GM21737 (cell line): ENCODE measurements around the gene HEATR5A.
"Not testable (repeated sequence)": the region's sequence is repeated elsewhere in the genome, so short reads cannot be mapped to it uniquely, and the experiment has no call there.

Experiments
- ATAC-seq: cut with Tn5 transposase; IDR thresholded peaks from one replicate; pipeline ENCODE4 v1.9.1; 2021; ENCODE audit warnings: mild to moderate bottlenecking, moderate library complexity; ENCODE audit not compliant: unreplicated experiment

The HEATR5A gene

DNA sequence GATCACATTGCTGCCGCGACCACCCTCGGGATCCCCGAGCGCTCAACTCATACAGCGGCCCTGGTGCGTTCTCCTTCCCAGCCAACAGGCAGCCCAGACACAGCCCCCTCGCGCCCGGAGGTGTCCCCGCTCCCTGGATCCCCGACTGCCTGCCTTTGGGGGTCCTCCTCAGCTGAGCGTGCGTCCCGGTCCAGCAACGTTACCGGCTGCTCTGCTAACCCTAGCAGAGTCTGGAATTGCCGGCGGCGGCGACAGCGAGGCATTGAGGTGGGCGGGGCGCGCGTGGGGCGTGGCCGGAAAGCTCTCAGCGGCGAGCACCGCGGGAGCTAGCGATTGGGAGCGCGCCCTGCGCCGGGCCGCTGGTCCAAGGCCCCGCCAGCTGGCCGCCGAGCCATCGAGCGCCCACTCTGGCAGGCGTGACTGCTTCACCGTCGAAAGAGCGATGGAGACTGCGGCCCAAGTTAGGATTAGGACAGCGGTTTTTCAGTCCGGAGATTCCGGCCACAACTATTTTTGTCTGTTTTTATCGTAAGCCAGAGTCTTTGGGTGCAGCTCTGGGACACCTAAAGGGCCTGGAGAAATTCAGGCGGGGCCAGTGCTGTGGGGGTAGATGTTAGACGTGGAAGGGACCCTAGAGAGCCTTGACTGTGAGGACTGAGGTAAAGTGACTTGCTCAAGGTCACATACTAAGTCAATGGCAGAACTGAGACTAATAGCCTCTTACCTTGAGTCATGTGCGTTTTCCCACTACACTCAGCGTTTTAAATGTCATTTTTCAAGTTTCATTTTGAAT lies at the start of gene HEATR5A:
Gene HEATR5A (minus strand): TSS at position 232 of the 793 bp plus-strand sequence. CDS start 17,575 bp downstream, outside the sequence.
- peak; percentile 97 for ATAC-seq

DNA sequence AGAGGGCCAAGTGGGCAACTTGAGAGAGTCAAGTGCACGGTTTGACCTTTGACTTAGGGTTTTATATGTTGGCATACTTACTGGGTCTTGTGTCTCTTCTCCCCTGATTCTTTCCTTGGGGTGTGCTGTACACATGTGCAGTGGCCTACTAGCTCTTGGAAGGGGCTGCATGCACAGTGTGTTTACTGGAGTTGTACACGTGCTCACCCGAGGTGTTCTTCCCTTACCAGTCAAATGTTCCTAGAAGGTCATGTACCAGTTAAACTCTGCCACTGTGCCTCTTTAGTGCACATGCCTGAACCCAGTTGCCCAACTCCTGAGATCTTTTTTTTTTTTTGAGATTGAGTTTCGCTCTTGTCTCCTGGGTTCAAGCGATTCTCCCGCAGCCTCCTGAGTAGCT lies 46.2 kb upstream of the HEATR5A start:
- ATAC-seq, result no peak

GRCh38 chr14:31465111-31465510 lies 44.8 kb upstream of the HEATR5A start:
- ATAC-seq, result no peak

DNA sequence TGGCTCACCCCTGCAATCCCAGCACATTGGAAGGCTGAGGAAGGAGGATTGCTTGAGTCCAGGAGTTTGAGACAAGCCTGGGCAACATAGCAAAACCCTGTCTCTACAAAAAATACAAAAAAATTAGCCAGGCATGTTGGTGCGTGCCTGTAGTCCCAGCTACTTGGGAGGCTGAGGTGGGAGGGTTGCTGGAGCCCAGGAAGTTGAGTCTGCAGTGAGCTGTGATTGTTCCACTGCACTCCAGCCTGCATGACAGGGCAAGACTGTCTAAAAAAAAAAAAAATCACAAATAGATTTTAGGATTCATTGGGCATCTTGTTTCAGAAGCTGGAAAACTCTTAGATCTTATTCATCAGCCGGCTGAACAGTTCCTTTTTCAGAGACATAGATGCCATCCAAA lies 42.1 kb upstream of the HEATR5A start:
- not testable (repeated sequence) for ATAC-seq

DNA sequence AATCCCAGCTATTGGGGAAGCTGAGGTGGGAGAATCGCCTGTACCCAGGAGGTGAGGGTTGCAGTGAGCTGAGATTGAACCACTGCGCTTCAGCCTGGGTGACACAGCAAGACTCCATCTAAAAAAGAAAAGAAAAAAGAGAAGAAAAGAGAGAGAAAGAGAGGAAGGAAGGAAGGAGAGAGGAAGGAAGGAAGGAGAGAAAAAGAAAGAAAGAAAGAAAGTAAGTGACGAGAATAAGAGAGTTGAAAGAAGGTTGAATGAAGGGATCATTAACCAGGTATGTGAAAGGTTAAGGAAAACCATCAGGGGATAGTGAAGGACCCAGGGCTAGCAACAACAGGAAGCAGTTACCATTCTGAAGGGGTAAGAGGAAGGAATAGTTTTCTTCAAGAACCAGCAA lies 41.2 kb upstream of the HEATR5A start:
- ATAC-seq, result no peak

- ATAC-seq, result no peak
These were observed 37.6 kb upstream of the HEATR5A start for GRCh38 chr14:31457665-31458659.

GRCh38 chr14:31456841-31457664 lies 36.7 kb upstream of the HEATR5A start, which contains the start of gene DTD2:
Gene DTD2 (minus strand): TSS chr14:31457506. CDS start chr14:31457393, 113 bp downstream.
- ATAC-seq, result peak; percentile 99

DNA sequence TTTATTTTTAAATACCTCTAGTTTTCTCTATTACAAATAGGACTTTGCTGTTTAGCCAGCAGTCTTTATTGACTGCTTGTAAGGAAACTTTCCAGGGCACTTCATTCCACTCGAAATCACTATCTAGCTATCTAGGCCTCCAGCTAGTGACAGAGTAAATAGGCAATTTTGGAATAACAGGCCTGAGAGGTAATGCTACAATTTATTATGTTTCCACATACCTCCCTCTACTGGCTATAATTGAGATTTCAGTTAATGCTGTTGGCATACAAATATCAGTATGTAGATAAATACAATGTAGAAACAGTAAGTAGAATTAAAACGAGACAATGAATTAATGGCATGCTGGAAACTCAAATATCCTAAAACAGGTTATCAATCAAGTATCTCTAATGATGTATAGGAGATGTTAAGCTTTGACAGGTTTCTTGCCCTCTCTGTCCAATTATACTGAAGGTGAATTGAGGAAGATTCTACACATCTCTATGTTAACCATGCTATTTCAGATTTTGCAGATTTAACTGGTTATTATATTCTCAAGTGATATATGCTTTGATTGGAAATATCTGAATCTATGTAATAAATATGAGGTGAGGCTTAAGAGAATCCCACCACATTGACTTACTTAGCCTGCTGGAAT lies 29.7 kb upstream of the HEATR5A start:
- ATAC-seq, result no peak

DNA sequence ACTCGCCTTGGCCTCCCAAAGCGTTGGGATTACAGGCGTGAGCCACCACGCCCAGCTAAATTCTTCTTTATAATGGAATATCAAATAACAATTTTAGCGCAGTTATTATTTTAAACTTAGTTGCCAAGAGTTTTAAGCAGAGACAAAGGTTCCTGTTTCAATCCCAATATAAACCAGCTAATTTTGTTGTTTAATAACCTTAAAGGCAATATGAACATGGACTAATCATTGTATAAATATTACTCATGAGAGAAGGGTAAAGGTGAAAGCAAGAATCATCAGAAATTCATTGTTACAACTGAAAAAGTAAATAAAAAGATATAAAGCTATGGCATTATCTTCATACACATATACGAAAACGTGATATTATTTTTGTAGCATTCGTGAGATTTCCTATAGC lies 28.8 kb upstream of the HEATR5A start:
- ATAC-seq, result no peak

DNA sequence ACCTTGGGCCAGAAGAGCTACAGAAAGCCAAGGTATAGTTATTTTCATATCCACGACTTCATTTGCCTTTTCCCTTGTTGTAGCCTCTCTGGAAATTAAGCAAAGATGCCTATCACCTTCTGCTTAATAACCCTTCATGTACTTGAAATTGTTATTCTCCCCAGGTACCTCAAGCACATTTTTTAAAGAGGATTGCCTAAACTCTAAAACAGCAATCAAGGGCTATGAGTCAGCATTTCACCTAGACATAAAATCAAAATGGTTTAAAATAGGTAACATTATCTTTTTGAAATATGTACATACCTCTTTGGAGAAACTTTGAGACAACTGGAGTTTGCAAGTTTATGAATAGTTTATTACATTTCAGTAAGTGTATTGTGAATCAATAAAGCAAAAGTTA lies 25.4 kb upstream of the HEATR5A start:
- ATAC-seq, result no peak

DNA sequence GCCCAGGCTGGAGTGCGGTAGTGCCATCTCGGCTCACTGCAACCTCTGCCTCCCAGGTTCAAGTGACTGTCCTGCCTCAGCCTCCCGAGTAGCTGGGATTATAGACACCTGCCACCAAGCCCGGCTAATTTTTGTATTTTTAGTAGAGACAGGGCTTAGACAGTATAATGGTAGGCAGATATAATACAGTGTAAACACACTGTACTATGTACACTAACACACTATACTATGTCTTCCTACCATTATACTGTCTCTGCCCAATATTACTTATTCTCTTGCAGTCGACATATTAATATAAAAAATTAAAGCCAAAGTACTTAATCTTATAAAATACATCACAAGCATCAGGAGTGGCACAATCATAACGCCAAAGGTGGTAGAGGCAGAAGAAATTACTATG lies 21.9 kb upstream of the HEATR5A start:
- no peak for ATAC-seq

DNA sequence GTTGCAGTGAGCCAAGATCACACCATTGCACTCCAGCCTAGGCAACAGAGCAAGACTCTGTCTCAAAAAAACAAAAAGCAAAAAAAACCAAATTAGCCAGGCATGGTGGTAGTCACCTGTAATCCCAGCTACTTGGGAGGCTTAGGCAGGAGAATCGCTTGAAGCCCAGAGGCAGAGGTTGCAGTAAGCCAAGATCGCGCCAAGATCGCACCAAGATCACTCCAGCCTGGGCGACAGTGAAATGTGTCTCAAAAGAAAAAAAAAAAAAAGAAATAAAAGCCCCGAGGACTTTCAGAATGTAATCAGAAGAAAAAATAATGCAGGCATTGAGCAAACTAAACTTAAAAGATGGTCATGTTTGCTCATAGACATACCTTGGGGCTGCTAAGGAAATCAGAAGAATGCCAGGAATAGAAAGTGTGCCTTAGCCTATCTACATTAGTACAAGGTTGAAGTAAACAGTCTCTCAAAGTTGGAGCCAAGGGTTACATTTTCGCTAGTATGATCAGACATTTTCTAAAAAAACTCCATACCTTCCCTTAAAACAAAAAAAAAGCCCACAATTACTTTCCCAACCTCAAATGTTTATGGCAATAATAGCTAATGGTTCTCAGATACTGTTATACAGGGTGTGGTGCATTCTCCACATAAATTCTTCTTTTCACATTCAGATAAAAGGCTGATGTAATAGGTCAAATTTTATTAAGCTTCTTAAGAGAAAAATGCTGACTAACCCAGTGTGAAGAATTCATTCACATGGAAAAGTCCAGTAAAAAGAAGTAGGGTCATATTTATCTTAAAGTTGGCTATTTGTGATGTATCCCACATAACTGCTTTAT lies 21.1 kb upstream of the HEATR5A start:
- no peak for ATAC-seq

DNA sequence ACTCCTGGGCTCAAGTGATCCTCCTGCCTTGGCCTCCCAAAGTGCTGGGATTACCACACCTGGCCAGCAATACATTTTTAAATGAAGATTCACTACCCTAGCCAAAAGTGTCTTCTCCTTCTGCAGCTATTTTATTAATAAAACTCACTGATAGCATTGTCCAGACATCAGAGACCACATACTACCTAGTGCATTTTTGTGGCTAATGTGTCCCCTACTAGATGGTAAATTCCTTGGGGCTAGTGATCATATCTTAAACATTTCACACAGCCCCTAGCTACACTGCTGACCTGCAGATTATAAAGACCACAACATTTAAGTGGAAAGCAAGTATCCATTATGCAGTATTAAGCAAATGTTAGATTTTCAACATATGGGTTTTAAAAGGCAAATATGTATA lies 19.9 kb upstream of the HEATR5A start:
- no peak for ATAC-seq

DNA sequence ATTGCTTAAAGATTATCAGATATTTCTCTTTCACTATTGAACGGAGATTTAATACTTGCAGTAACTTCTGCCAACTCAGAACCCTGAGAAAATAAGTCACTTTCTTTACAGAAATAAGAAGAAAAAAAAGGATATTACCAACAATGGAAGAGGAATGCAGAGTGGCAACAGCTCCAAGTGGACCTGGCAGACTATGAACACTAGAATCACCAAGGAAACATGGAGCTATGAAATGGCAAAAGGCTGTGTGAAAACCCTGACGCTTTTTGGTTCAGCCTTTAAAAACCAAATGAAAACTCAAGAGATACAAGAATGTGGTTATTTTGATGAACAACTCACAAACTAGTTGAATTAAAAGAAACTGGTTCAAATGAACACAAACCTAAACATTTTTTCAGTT lies 19.2 kb upstream of the HEATR5A start:
- ATAC-seq, result no peak

DNA sequence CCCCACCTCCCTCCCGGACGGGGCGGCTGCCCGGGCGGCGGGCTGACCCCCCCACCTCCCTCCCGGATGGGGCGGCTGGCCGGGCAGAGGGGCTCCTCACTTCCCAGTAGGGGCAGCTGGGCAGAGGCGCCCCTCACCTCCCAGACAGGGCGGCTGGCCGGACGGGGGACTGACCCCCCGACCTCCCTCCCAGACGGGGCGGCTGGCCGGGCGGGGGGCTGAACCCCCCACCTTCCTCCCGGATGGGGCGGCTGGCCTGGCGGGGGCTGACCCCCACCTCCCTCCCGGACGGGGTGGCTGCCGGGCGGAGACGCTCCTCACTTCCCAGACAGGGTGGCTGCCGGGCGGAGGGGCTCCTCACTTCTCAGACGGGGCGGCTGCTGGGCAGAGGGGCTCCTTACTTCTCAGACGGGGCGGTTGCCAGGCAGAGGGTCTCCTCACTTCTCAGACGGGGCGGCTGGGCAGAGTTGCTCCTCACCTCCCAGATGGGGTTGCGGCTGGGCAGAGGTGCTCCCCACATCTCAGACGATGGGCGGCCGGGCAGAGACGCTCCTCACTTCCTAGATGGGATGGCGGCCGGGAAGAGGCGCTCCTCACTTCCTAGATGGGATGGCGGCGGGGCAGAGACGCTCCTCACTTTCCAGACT lies 16.8 kb upstream of the HEATR5A start:
- ATAC-seq, result not testable (repeated sequence)

DNA sequence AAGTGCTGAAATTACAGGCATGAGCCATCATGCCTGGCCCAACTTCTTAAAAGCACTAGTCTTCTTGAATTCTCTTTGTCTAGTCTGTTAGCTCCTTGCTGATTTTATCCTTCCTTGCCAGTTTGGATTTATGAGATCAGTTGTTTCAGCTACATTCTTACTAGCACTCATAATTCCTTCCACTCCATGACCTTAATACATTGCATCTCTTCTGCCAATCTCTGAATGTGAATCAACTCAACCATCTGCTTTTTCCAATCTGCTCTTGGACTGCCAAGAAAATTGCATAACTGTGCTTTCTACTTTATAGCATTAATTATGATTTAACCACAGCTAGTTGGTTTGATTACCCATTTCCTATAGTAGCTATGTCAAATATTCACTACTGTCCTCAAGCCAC lies 14.9 kb upstream of the HEATR5A start:
- ATAC-seq, result no peak

GRCh38 chr14:31430634-31431264 lies 10.4 kb upstream of the HEATR5A start:
- ATAC-seq, result no peak

- no peak for ATAC-seq
These were observed 9.4 kb upstream of the HEATR5A start for GRCh38 chr14:31429791-31430190.
